Dedifferentiated amniotic fluid mesenchymal stem cell (primary cell): ENCODE results near the gene CREBBP.

Source experiments
- DNase-seq: peaks from one replicate; pipeline ENCODE4 v3.0.0-alpha.2; 2016; ENCODE audit errors: extremely low spot score

The CREBBP gene

GRCh38 chr16:3825103-3825502 lies 55.4 kb downstream of the CREBBP start:
- peak; percentile 69 for DNase-seq

DNA sequence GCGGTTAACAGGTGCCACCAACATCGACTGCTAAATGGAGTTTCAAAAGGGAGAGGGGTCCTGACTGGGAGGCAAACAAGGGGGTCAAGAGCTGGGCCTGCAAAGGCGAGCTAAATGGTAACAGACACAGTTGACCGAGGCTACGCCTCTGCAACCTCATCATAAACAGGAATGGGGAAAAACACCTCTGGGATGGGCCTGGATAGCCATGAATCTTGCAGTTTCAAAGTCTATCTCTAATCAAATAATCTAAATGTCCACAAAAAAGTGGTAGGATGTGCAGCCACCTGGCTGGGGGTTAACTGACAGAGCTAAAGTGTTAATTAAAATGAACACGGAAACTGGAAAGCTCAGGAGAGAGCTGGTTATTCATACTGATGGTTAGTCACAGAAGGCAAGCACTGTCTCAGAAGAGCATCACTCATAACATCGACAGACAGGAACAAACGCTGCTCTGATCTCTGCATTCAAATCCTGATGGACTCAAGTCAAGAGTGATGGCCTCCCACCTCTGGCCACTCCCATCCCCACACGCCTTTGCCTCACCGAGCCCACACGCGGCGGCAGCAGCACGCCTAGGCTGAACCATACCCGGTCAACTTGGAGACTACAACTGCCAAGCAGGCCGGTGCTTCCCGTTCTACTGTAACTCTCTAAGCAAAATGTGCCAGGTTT lies 56.3 kb downstream of the CREBBP start:
- DNase-seq: no peak

GRCh38 chr16:3823427-3823826 lies 57.1 kb downstream of the CREBBP start:
- no peak for DNase-seq

DNA sequence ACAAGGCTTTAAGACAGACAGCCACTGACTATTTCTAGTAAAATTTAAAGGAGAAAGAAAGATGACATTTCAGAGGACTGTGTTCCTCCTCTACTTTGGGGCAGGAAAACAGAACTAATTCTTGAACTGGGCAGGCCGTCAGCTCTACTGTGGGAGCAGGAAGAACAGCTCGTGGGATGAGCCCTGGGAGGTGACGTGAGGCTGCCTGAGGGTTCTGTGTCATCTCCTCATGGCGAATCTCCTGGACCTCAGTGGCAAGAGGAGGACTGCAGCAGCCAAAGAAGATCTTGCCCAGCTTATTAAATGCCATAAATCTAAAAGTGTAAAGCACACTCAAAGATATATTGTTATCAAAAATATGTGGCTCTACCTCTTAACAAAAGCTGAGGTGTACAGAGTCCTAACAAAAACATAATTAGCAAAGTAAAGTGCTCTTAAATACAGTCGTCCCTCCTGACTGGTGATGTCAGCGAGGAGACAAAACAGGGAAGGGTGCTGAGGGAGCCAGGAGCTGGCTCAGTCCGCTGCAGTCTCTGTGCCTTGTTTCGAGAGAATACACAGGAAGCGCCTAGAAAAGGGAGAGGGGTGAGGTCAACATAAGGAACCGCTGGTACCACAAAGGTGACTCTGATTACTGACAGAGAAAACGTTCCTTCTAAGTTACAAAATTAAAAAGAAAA lies 58.0 kb downstream of the CREBBP start:
- DNase-seq: no peak

DNA sequence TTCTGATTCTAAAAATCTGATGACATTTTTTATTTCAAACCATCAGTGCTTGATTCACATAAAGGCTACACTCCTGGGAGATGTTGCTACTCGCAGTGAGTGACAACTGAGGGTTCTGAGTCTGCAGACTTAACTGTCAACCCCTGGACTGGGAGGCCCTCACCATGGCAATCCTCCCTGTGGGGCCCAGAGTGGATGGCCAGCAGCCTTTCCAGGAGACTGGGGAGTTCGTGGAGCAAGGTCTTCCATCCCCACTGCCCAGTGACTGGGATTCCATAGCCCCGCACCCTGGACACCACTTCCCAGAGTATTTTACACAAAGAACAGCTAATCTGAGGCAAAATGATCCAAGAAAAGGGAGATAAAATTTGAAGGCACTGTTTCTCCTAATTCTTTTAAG lies 59.3 kb downstream of the CREBBP start:
- DNase-seq: no peak

DNA sequence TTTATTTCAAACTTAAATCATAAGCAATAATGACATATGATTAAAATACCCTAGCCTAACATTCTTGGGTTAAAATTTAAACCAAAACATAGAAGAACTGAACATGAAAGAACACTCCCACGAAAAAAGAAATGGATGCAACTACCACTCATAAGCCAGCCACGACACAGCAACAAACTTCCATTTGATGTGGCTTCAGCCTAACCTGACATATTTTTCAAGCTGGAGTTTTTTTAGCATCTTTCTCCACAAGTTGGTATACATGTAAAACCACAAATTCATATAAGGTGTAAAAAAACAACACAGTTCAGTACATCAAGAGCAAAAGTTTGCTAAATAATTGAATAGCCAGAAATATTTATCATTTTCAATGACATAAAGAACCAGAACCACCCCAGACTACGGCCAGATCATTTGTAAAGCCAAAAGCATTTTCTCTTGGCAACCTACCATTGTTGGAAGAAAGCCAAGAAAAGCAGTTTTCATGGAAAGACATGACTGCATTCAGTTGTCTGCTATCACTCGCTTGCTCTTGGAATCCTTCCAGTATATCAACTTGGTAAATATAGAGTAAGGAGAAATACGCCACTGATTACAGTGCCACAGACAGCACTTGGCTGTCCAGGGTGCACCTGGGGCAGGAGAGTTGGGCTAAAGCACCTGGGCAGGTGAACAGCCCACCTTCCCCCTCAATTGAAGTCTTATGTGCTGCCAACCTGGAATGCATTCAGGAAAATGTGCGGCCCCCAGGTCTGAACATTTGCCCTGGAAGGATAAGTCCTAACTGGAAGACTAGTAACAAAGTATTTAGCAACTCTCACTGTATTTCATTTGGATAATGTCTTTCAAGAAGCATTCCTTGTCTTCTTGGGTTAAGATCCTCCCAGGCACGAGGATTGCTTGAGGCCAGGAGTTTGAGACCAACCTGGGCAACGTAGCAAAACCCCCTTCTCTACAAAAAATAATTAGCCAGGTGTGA lies 60.5 kb downstream of the CREBBP start:
- peak; percentile 92 for DNase-seq

GRCh38 chr16:3819175-3819527 lies 61.4 kb downstream of the CREBBP start:
- no peak for DNase-seq

- DNase-seq: no peak
These were observed 64.2 kb downstream of the CREBBP start for GRCh38 chr16:3816326-3816725.

- DNase-seq: no peak
These were observed 65.8 kb downstream of the CREBBP start for GRCh38 chr16:3814755-3815154.

- DNase-seq: no peak
These were observed 67.9 kb downstream of the CREBBP start for GRCh38 chr16:3812469-3813172.

- DNase-seq: no peak
These were observed 69.7 kb downstream of the CREBBP start for GRCh38 chr16:3810818-3811217.

- no peak for DNase-seq
These were observed 70.3 kb downstream of the CREBBP start for GRCh38 chr16:3810198-3810664.

DNA sequence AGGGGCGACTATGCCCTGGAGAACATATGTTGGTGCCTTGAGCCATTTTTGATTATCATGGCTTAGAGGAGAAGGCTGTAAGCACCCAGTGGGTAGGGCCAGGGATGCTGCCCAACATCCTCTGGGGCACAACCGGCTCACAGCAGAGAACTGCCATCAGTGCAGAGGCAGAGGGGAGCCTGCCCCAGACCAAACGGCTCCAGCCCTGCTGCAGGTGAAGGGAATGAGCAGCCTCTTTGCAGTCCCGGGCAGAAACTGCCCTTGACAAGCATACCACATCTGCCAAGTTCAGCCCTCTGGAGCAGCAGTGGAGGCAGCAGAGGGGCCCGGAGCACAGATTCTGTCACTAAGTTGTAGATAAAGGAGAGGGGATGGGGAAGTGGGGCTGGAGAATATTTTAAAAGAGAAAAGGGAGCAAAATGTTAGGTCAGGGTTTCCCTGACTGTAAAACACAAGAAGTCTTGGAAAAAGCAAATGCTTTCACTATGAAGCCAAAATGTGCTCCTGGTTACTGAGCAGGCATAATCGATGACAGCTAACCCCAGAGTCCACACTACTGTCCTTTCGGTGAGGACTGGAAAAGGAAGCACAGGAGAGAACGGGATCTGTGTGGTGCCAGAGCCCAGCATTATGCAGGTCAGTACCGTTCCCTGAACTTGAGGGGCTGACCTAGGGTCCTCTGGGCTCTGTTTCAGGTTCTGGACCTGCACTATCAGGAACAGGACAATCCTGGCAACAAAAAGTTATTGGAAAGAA lies 72.0 kb downstream of the CREBBP start:
- no peak for DNase-seq

GRCh38 chr16:3807425-3808123 lies 72.9 kb downstream of the CREBBP start:
- no peak for DNase-seq

- DNase-seq: no peak
These were observed 76.0 kb downstream of the CREBBP start for GRCh38 chr16:3804426-3805016.

DNA sequence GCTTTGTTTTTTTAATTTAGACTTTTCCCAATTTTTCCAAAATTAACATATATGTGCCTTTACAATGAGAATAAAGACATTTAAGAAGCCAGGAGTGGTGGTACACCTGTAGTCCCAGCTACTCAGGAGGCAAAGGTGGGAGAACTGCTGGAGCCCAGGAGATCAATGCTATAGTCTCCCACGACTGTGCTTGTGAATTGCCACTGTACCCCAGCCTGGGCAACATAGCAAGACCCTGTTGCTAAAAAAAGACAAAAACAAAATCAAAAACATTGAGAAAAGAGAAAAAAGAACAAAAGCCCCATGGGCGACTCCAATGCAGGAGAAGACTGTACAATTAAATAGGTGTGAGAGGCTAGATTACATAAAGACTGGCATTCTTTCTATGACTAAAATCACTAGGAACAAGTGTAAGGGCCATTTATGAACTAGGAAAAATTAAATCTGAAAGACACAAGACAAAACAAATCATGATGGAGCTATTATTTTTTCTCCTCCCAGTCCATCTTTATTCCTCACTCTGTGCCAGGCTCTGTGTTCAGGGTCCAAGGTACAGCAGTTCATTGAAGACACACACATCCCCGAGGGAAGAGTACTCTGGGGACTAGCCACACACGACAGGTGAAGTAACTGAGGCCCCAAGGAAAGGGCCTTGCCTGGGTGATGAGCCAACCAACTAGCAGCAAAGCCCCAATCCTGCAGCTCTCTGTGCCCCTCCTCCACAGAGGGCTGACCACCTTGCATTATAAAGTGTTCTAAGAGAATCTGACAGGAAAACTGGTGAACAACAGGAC lies 79.8 kb downstream of the CREBBP start:
- DNase-seq: no peak

- no peak for DNase-seq
These were observed 80.5 kb downstream of the CREBBP start for GRCh38 chr16:3800019-3800418.

DNA sequence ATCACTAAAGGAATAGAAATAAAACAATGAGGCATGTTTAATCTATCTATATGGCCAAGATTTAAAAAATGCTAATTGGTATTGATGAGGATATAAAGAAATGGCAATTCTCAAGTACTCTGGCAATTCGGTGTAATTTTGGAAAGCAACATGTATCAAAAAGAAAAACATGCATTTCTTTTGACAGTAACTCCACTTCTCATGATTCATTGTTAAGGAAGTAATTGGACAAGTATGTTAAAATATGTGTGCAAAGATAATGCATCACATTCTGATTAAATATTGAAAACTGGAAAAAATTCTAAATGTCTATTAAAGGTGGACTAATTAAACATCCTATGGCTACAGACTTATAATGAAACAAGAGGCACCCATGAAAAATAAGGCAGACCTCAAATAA lies 81.2 kb downstream of the CREBBP start:
- no peak for DNase-seq

GRCh38 chr16:3798838-3799237 lies 81.7 kb downstream of the CREBBP start:
- no peak for DNase-seq
